GM11168 (cell line): ENCODE results near the gene TARS2.

Source experiments
- in situ Hi-C: fragments of 300-500 bp; cut with MboI; formaldehyde crosslinking; loops from one replicate; pipeline ENCODE4 v1.12.0; 2022; ENCODE audit warnings: low sequenced_read_pairs; ENCODE audit not compliant: unreplicated experiment

Gene TARS2

DNA sequence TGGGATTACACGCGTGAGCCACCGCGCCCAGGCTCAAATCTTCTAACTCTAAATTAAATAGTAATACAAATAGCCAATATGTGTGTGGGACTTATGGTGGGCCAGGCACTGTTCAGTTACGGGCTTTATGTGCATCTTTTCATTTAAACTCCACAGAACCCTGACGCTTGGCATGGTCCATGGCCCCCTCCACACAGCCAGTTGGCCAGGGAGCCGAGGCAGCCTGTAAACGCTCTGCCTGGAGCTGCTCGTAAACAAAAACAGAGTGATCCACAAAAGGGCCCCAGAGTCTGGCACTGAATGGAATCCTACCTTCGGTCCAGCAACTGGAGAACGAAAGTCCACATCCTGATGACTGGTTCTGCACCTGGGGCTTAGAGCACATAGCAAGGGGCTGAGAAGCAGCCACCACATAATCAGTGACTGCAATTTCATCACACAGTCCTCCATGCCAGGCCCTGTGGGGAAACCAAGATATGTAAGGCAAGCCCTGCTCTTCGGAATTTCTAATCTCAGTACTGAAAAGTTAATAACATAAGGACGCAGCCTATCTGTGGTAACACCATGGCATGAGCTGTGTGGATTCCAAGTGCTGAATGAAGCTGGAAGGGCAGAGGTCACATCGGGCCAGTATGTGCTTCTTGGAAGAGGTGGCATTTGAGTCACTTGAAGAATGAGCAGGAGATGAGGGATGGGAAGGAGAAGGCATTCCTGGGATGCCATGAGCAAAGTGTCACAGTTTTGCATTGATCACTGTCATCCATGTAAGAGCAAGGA is 48.5 kb downstream of the TARS2 start:
- in situ Hi-C loops: no loop called here

DNA sequence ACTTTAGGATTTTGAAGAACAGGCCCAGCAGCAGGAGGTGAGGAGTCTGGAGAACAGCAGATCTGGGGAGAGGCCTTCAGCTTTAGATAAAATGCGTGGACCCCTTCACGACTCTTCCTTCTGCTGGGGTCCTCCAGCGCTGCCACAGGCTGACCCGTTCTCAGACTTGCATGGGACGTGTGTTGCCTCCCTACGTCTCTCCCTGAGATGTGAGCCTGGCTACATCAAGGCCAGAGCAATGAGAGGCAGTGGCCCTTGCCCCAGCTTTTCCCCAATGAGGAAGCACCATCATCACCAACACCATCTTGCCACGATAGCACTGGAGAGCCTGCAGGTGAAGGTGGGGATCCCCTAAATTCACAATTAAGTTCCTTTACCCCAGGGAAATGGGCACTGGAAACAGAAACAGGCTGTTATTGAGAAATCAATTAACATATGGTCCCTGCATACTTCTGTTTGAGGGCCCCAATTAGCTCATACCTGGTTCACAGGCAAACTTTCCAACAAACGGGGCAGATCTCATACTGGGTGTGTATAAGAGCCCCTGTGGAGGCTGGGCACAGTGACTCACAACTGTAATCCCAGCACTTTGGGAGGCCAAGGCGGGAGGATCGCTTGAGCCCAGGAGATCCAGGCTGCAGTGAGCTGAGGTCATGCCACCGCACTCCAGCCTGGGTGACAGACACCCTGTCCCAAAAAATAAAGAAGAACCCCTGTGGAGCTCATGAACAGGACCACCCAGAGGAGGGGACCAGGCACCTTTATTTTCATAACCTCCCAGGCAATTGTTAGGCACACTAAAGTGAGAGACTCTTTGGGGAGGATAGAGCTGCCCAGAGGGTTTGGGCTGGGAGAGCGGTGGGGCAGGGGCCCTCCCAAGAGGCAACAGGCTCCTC is 49.9 kb downstream of the TARS2 start:
- in situ Hi-C loops: no loop called here

GRCh38 chr1:150537732-150538684 is 50.8 kb downstream of the TARS2 start:
- in situ Hi-C loops: no loop called here

DNA sequence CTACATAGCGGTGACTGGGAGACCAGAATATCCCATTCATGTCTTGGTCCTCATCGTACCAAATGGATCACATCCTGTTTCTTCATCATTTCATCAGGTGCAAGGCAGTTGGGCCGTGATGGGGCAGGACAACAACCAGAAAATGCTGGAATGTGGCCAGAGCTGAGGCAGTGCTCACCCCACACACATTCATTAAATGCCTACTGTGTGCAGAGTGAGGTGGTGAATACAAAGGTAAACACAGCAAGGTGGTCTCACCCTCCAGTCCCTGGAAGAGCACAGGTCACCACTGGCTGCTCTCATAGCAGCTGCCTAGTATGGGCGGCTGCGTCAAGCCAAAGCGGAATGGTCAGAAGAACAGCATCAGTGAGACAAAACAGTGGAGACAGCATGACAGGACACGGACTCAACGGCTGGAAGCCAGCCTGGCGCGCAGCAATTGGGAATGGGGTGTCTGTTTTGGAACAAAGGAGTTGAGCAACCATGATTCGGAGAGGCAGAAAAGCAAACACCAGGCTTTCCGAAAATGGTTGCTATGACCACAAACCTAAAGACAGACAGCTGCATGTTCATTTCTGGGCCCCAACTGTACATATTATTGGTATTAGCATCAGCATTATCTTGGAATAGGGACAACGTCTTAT is 56.4 kb downstream of the TARS2 start:
- in situ Hi-C loops: no loop called here

GRCh38 chr1:150544204-150544603 is 57.0 kb downstream of the TARS2 start:
- in situ Hi-C loops: no loop called here

GRCh38 chr1:150545486-150546032 is 58.3 kb downstream of the TARS2 start:
- in situ Hi-C loops: no loop called here

GRCh38 chr1:150546294-150546937 is 59.2 kb downstream of the TARS2 start:
- in situ Hi-C loops: no loop called here

GRCh38 chr1:150548324-150548631 is 61.1 kb downstream of the TARS2 start:
- in situ Hi-C loops: no loop called here

GRCh38 chr1:150548632-150549495 is 61.6 kb downstream of the TARS2 start, which contains the start of gene ADAMTSL4:
Gene ADAMTSL4, plus strand, starts transcription at chr1:150549408. Its CDS starts 2,881 bp downstream, at chr1:150552289.
- in situ Hi-C loops: no loop called here

DNA sequence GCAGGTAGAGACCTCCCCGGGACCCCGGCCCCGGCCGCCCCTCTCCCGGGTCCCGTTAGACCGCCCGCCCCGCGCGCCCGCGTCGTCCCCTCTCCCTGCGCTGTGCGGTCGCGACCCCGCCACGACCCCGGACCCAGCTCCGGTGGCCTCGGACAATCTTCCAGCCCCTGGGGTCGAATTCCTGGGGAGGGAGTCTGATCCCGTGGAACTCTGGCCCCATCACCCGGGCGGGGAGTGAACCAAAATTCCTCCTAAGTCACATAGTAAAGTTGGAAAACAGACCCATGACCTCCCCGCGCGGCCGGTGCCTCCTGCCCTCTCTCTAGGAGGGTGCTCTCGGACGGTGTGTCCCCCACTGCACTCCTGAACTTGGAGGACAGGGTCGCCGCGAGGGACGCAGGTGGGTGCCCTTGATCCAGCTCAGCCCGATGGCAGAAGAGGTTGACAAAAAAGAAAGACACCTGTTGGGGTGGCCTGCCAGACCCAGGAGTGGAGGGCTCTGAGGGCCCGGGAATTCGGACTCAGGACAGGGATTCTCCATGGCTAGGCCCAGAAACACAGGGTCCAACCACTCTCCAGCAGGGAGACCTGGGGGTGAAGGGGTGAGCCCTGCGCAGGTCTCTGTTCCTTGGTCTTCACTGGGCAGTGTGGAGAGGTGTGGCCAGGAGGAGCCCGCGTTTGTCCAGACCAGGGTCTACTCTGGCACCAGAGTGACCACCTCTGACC is 62.4 kb downstream of the TARS2 start:
- in situ Hi-C loops: no loop called here

DNA sequence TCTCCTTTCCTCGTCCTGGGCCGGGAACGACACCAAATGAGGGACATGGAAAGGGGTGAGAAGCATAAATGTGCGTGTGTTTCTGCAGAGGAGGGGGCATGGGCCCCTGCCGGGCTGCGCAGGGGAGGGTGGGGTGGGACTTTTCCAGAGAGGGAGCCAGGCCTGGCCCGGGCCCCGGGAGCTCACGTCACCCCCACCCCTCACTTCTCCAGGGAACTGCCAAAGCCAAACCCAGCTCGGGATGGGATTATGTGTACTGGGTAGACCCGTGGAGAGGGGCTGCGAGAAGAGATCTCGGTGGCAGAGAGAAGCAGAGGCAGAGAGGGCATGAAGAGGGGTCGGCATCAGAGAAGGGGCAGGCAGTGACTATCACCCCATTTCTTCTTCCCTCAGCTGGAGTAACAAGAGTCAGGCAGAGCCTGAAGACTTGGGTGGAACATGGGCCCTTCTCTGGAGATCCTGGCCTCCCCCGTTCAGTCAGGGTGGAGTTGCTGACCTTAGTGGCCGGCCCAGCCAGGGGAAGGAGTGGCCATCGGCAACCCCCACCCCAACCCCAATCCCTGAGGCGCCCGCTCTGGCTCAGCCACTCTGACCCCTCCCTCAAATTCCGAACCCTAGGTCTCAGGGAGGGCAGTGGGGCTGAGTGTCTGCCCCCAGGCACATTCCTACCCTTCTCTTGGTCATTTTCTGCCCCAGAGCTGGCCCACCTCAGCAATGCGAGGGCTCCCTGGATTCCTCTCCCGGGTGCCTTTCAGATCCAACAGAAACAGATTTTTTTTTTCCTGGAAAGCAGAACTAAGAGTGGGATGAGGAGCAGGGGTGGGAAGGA is 63.2 kb downstream of the TARS2 start:
- in situ Hi-C loops: no loop called here

GRCh38 chr1:150551051-150551783 is 64.0 kb downstream of the TARS2 start:
- in situ Hi-C loops: no loop called here

GRCh38 chr1:150551784-150552127 is 64.5 kb downstream of the TARS2 start:
- in situ Hi-C loops: no loop called here

DNA sequence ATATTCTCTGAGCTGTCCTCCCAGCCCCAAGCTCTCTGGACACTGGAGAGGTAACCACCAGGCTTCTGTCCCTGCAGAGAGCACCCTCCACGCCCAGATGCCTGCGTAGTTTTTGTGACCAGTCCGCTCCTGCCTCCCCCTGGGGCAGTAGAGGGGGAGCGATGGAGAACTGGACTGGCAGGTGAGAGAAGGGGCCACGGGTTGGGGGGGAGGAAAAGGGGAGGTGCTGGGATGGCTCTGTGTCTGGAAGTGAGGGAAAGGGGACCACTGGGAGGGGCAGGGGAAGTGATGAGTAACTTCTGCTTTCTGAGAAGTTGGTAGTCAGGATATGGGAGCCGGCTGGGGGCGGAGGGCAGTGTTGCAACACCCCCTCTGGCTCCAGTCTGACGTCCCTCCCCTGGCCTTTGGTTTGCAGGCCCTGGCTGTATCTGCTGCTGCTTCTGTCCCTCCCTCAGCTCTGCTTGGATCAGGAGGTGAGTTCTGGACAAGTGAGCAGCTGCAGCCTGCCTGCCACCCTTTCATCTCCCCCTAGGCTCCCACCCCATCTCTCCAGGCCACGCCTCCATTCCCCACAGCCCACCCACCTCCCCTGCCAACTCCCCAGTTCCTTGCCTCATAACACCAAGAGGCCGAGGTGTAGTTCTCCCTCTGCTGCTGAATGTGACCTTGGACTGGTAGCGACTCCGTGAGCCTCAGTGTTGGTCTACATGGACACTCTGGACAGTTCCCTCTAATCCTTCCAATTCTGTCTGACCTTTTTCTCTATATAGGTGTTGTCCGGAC is 65.1 kb downstream of the TARS2 start:
- in situ Hi-C loops: no loop called here

- in situ Hi-C loops: no loop called here
These were observed 65.7 kb downstream of the TARS2 start for GRCh38 chr1:150552911-150553289.
